GM12873 (cell line): Measurements from ENCODE around the gene ANO5.

ENCODE experiments used
- TF ChIP-seq, protein P1 (sequence below): IDR thresholded peaks from 2 replicates; pipeline ENCODE4 v1.5.1; 2012; ENCODE audit warnings: low read depth, mild to moderate bottlenecking, moderate library complexity, low read length, control low read depth; ENCODE audit not compliant: insufficient read depth; ENCODE audit errors: missing control alignments

Gene ANO5

GRCh38 chr11:22276535-22276934, 83.7 kb downstream of the ANO5 start:
- TF ChIP-seq, protein P1, sequence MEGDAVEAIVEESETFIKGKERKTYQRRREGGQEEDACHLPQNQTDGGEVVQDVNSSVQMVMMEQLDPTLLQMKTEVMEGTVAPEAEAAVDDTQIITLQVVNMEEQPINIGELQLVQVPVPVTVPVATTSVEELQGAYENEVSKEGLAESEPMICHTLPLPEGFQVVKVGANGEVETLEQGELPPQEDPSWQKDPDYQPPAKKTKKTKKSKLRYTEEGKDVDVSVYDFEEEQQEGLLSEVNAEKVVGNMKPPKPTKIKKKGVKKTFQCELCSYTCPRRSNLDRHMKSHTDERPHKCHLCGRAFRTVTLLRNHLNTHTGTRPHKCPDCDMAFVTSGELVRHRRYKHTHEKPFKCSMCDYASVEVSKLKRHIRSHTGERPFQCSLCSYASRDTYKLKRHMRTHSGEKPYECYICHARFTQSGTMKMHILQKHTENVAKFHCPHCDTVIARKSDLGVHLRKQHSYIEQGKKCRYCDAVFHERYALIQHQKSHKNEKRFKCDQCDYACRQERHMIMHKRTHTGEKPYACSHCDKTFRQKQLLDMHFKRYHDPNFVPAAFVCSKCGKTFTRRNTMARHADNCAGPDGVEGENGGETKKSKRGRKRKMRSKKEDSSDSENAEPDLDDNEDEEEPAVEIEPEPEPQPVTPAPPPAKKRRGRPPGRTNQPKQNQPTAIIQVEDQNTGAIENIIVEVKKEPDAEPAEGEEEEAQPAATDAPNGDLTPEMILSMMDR, result no peak

DNA sequence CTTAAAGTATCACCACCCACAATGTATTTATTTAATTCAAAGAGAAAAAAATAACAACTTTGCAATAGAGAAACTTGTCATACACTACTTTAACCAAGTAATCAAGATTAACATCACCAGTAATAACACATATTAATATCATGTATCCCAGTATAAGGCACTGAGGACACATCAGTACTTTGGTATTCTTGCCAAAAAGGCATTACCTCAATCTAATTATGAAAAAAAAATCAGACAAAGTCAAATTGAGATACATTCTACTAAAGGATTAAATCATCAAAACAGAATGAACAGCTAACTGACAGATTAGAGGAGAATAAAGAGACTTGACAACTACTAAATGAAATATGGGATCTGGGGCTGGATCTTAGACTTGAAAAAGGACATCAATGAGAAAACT, 109.5 kb downstream of the ANO5 start:
- TF ChIP-seq, protein P1, result no peak

DNA sequence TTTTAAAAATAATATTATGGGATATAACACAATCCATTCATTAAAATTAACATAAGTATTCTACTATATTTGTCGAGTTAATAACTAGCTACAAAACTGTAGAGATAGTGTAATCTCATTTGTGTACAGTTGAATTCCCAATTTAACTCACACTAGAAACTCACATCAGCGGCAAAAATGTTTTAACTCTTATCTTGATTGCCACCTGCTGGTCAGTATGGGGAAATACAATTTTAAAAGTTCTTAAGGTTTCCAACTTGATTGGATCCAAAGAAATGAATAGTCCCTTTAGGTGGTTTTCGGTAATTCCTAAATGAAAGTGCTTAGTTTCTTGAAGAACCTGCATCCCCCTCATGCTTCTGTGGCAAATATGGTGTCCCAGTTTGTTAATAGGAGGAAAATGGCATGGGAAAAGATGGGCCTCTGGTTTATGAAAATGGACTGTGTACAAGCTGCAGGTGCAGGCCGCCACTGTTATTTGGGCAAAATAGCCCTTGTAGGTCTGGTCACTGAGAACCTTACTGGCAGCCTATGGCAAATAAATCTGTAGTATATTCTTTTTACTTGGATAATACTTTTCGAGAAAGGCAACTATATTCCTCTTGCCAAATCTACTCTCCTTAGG, 111.6 kb downstream of the ANO5 start:
- TF ChIP-seq, protein P1, result peak; percentile 50

GRCh38 chr11:22317656-22318055, 124.8 kb downstream of the ANO5 start:
- TF ChIP-seq, protein P1, result no peak

- TF ChIP-seq, protein P1, result no peak
These were observed 138.9 kb downstream of the ANO5 start for GRCh38 chr11:22331771-22332170.
